GM19395 (cell line): ENCODE data around the gene AVPI1.
A peak's percentile ranks its signal among the peaks of the same experiment; 100 is the strongest.

Experiments used
- ATAC-seq: cut with Tn5 transposase; IDR thresholded peaks from one replicate; pipeline ENCODE4 v1.9.1; 2021; ENCODE audit warnings: mild to moderate bottlenecking, moderate library complexity; ENCODE audit not compliant: unreplicated experiment

AVPI1 gene, protein sequence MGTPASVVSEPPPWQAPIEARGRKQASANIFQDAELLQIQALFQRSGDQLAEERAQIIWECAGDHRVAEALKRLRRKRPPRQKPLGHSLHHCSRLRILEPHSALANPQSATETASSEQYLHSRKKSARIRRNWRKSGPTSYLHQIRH

DNA sequence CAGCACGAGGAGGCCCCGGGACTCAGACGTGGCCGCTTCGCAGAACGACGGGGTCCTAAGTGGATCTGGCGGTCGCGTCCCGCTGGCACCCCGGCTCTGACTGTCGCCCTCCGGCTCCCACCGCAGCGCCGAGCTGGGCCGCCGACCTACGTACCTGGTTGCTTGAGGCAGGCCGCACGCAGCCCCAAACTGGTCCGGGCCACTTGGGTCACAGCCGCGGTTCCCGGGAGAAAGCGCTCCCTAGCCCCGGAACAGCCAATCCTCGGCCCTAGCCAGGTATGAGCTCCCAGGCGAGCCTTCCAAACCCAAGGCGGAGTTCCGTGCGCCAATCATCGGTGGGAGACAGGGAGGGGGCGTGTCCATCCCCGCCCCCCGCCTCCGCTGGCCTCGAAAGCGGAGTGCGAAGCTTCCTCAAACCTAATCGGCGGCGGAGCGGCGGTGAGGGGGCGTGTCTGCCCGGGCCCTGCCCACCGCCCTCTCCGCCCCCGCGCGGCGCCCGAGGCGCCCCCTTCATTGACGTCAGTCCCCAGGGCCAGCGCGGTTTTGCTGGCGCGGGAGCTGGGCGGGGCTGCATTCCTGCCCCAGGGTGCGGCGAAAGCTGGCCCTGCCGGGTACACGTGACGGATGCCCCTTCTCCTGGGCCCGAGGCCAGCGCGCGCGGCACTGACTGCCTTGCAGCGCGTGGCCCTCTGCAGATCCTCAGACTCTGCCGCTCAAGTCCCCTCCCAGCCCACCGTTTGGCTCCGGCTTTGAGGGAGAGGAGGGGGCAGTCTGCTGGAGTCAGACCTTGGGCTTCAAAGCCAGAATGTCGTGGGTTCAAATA is at the start of gene AVPI1:
AVPI1 (minus strand) TSS at position 280 of the 823 bp plus-strand sequence. CDS start 7,336 bp downstream, outside the sequence.
- peak; percentile 92 for ATAC-seq

- peak; percentile 37 for ATAC-seq
Measured at GRCh38 chr10:97736403-97736901, 49.4 kb upstream of the AVPI1 start.

- no peak for ATAC-seq
Measured at GRCh38 chr10:97734021-97734420, 47.0 kb upstream of the AVPI1 start.

DNA sequence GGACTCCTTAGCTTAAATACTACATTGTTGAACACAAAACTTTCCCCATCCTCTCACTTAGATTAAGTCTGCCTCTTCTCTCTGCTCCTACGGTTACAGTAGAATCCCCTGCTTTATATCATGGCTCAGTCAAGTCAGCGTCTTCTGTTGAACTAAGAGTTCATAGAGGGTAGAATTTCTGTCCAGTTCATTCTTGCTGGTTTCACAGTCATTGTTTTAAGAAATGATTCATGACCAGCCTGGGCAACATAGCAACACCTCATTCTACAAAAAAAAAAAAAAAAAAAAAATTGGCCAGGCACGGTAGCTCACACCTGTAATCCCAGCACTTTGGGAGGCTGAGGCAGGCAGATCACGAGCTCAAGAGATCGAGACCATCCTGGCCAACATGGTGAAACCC is 46.2 kb upstream of the AVPI1 start:
- ATAC-seq = no peak

GRCh38 chr10:97732052-97732359 is 45.0 kb upstream of the AVPI1 start:
- no peak for ATAC-seq

GRCh38 chr10:97731346-97732051 is 44.5 kb upstream of the AVPI1 start:
- no peak for ATAC-seq

DNA sequence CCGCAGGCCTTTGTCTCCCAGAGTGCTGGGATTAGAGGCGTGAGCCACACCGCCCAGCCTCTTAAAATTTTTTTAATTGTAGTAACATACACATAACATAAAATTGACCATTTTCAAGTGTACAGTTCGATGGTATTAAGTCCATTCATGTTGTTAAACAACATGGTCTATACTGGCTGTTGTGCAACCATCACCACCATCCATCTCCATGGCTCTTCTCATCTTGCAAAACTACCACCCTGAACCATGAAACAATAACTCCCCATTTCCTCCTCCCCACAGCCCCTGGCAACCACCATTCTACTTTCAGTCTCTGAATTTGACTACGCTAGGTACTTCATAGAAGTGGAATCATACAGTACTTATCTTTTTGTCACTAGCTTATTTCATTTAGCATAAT is 42.0 kb upstream of the AVPI1 start:
- ATAC-seq = no peak

DNA sequence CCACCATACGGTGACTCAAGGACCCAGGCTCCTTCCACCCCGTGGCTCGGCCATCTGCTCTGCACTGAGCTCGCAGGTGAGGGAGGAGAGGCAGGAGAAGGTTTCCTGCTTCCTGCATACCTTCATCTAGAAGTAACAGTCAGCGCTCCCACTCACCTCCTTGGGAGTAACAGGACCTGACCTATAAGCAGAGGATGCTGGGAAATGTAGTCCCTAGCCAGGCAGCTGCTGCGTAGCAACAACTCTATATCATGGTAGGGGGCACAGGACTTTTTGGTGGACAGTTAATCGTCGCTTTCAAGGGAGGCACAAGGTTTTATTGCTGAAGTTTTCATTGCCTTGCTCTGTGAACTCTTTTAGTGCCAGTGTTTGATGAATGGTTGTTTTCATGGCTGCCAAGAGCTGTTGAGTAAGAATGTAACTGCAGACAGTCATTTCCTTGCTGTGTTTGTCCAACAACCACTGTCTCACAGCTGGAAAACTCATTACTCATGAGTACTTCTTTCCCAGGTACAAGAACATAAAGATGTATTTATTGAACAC is 39.7 kb upstream of the AVPI1 start:
- ATAC-seq = no peak

DNA sequence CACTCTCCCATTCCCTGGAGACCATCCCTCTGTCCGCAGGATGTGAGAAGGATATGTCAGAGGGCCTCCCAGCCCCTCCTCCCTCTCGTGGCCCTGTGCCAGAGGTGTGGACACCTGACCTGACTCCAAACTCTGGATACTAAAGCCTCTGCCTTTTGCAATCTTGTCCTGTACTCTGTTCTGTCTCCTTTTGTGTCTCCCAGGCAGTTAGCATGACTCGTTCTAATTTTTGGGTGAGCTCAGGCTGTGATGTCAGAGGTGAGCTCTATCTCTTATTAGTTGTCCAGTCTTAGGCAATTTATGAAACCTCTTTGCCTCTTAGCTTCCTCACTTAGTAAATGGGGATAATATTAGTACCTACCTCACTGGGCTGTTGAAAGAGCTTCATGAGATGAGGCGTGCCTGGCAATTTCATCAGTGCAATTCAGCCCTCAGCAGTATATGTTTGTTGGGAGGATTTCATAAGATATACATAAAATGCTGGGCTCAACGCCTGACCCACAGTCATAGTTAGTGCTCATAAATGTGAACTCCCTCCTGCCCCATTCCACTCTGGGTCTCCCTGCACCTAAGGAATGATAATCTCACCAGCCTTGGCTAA is 37.4 kb upstream of the AVPI1 start:
- ATAC-seq = no peak

DNA sequence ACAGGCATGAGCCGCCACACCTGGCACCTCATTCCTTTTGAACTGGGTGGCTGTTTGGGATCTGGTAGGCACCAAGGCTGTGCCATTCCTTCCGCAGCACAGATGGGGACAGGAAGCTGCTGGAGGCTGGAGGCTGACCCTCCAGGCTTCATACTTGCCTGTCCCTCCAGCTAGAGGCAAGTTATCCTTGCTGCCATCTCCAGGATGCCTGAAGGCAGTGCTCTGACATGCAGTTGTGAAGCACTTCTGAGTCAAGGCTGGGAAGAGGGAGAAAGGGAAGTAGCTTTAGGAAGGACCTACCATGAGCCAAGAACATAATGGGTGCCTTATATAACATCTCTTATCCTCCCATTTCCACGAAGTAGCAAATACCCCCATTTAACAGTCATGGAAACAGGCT is 36.0 kb upstream of the AVPI1 start:
- no peak for ATAC-seq

DNA sequence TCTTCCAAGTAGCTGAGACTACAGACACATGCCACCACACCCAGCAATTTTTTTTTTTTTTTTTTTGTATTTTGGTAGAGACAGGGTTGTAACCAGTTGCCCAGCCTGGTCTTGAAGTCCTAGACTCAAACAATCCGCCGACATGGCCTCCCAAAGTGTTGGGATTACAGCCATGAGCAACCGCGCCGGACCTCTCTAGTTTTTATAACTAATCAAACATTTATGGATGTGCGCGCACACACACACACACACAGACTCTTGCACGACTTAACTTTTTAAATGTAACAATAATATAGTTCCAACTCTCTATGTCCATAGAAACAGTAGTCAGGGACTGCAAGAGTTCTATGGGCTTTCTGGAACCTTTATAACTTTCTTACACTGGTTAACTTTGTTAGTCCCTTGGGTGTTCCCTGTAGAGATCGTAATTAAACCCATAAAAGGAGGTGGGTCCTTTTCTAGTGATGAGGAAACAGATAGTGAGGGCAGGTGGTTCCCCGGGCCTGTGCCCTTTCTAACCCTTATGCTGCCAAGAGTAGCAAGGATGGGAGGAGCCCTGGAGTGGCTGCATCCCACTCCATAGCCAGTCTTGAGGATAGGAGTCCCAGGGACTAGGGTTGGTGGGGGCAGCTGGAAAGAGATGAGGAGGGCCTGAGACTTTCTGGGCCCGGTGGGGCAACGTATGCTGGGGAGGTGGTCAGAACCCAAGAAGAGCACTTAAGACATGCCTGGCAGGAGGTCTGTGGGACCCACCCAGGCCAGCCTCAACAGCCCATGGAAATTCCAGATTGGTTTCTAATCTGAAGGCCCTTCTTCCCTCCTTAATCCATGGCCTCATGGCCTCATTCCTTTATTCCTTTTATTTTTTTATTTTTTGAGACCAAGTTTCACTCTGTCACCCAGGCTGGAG is 35.1 kb upstream of the AVPI1 start:
- ATAC-seq = no peak

- no peak for ATAC-seq
Measured at GRCh38 chr10:97719602-97720001, 32.6 kb upstream of the AVPI1 start.

DNA sequence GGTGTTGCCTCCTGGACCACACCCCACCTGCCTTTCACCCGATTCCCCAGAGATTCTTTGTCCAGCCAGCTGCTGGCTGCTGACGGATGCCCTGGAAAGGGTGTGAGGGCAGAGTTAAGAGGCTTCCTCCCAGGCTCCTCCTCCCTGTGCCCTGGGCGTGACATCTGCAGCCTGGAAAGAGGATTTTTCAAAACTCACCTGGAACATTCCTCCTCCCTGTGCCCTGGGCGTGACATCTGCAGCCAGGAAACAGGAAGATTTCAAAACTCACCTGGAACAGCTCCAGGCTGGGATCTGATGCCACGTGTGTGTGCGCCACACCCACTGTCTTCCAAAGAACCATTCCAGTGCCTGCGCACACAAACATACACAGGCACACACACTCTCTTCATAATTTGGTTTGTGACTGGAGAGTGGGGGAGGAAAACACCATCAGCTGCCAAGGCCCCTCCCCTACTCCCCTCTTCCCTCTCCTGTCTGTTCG is 31.7 kb upstream of the AVPI1 start:
- ATAC-seq = no peak

DNA sequence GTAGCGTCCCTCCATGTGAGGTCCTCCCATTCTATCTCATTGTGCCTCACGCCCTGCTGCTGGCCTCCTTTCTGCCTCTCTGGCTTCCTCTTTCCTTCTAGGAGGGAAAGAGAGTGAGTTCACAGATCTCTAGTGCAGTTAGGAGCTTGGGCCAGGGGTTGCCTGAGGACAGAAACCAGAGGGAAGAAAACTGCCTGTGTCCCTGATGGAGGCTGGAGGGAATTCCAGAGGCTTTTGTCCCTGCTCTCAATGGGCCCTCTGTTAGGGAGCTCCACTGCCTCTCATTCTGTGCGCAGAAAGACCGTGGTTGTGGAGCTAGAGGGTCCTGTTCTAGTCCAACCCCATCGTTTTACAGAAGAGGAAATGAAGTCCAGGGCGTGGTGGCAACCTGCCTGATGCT is 31.1 kb upstream of the AVPI1 start:
- ATAC-seq = no peak

DNA sequence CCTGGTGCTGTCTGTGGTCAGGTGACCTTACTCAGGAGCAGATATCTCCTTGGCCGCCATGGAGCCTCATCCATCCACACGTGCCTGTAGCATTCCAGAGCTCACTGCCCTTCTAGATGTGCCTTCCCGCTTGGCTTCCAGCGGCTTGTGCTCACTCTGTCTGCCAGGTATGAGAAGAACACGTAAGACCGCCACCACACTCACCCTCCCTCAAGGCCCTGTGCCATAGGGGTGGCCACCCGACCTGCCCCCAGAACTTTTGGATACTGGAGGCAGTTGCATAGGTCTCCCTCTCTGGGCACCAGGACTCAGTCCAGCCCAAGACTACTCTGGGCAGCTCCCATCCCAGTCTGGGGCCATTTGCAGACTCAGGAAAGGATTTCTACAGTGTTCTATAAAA is 30.6 kb upstream of the AVPI1 start:
- ATAC-seq = no peak

- no peak for ATAC-seq
Measured at GRCh38 chr10:97715259-97715874, 28.3 kb upstream of the AVPI1 start.

DNA sequence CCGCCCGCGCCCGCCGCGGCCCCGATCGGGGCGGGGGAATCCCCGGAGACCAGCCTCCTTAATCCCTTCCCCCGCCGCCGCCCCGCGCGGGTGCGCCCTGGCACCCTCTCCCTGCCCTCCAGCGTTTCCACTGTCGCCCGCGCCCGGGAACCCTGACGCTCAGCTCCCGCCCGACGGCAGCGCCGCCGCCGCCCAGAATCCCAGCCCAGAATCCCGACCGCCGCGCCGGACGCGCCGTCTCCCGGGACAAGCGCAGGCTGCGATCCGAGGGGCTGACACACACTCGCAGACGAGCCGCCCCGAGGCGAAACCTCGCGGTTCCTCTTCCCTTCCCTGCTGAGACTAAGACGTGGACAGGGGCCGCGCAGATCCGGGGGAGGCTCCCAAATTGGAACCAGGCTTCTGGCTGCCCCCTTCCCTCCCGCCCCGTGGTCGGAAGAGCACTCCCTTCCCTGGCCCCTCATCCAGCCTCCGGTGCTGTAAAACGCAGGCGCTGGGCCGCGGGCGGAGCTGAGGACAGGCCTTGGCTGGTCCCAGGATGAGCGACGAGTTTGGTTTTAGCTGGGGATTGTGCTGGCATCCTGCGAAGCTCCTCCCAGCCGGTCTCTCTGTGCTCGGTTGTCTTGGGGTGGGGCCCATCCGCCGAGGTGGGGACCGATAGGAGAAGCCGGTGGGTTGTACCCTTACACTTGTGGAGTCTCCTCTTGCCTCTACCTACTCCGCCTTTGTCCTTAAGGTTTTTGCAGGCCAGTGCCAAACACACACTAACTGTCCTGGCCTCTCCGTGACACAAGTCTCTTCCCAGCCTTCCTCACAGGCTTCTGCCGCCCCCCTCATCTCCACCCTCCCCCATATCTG is 27.6 kb upstream of the AVPI1 start:
- ATAC-seq = peak; percentile 45

- ATAC-seq = peak; percentile 81
Measured at GRCh38 chr10:97713826-97714400, 26.9 kb upstream of the AVPI1 start.
